K562 (cell line): ENCODE data around the gene SNRPD2. TPM values are rescaled to one million over a fixed set of nuclear protein-coding genes. Genes with fewer than 3 reads are reported as not detected.

Source experiments
- ATF4 ChIP-seq: fragments of 450-650 bp; formaldehyde crosslinking; IDR thresholded peaks from 2 replicates; pipeline ENCODE4 v1.4.0; 2022; ENCODE audit warnings: mild to moderate bottlenecking, moderate library complexity
- ATF6 ChIP-seq: sonication (generic); formaldehyde crosslinking; IDR thresholded peaks from 2 replicates; pipeline ENCODE4 v1.4.0; 2020; ENCODE audit warnings: mild to moderate bottlenecking, missing genetic modification reagents
- BRD9 ChIP-seq: fragments of 450-650 bp; IDR thresholded peaks from 2 replicates; pipeline ENCODE4 v1.6.1; 2018; ENCODE audit warnings: low read depth; ENCODE audit not compliant: partially characterized antibody
- COPS2 ChIP-seq: fragments of 450-650 bp; conservative IDR thresholded peaks from 2 replicates; pipeline ENCODE4 v1.6.1; 2016; ENCODE audit warnings: mild to moderate bottlenecking, moderate library complexity
- ELK1 ChIP-seq: sonication (generic); formaldehyde crosslinking; IDR thresholded peaks from 2 replicates; pipeline ENCODE4 v1.8.1; 2022; ENCODE audit warnings: missing genetic modification reagents
- FOXP4 ChIP-seq: sonication (generic); formaldehyde crosslinking; IDR thresholded peaks from 2 replicates; pipeline ENCODE4 v1.8.0; 2022; ENCODE audit warnings: mild to moderate bottlenecking, missing genetic modification reagents, borderline replicate concordance
- MCM2 ChIP-seq: fragments of 450-650 bp; IDR thresholded peaks from 2 replicates; pipeline ENCODE4 v1.6.1; 2017; ENCODE audit warnings: low read depth, mild to moderate bottlenecking
- MED1 ChIP-seq: sonication (generic); formaldehyde crosslinking; IDR thresholded peaks from 2 replicates; pipeline ENCODE4 v1.8.1; 2023; ENCODE audit warnings: missing genetic modification reagents, borderline replicate concordance
- NONO ChIP-seq, 2 experiments: fragments of 200-400 bp in 1 of 2; fragments of 450-650 bp in 1 of 2; formaldehyde crosslinking in 1 of 2; IDR thresholded peaks; 2 replicates each; pipeline ENCODE4 v1.6.1; 2017; ENCODE audit warnings: low read depth in 2 of 2, mild to moderate bottlenecking in 2 of 2, moderate library complexity in 2 of 2, low read length in 1 of 2
- SAFB2 ChIP-seq: fragments of 200-400 bp; formaldehyde crosslinking; IDR thresholded peaks from 2 replicates; pipeline ENCODE4 v1.6.1; 2018; ENCODE audit warnings: borderline replicate concordance, low read length, low read depth, moderate library complexity; ENCODE audit not compliant: severe bottlenecking
- ZNF407 ChIP-seq: fragments of 450-650 bp; IDR thresholded peaks from 2 replicates; pipeline ENCODE4 v1.6.1; 2016; ENCODE audit warnings: low read depth
- polyA plus RNA-seq, 8 experiments: library from polyadenylated mRNA; depleted of rRNA in 4 of 8; stranded (reverse) in 5 of 8; unstranded in 3 of 8; fragments of >200 nt; fragmentation: Nextera tagmentation in 2 of 8; fragmentation: Illumina TruSeq in 1 of 8; extraction: Ambion mirVana in 2 of 8; extraction: Trizol in 1 of 8; gene quantifications; 2 replicates each; pipeline versions ENCODE4 v1.2.1 to v1.2.3, GENCODE V29; 2011 to 2014; ENCODE audit warnings: inconsistent platforms in 1 of 8, missing spikeins in 1 of 8
- total RNA-seq, 7 experiments: library from RNA; depleted of rRNA in 6 of 7; stranded (reverse); fragments of >200 nt in 6 of 7; fragmentation: Illumina TruSeq in 2 of 7; extraction: Trizol in 2 of 7; gene quantifications; 2 replicates each; pipeline versions ENCODE4 v1.2.1 to v1.2.3, GENCODE V29; 2011 to 2021; ENCODE audit warnings: low replicate concordance in 1 of 7

SNRPD2 gene
- total and polyA plus RNA-seq, 9 of the 15 experiments (the other 6 are each of a cell fraction or from before 2014, with no cell fraction given) = 728 to 4,411 (median 1,029) TPM

- TF ChIP-seq FOXP4 (CRISPR knock-in tag) (no peak), BRD9 (no peak), ATF4 (CRISPR knock-in tag) (no peak), ZNF407 (no peak), SAFB2 (no peak), MCM2 (no peak), COPS2 (no peak), ELK1 (CRISPR knock-in tag) (no peak), NONO (IDR thresholded peaks at IDR 0.05; ENCODE audit: low read depth in 2 of 2, low read length in 1 of 2) (no peak), ATF6 (CRISPR knock-in tag) (no peak), MED1 (CRISPR knock-in tag) (no peak)
These were observed 693 bp upstream of the SNRPD2 start, which contains the start of gene QPCTL (continued) for GRCh38 chr19:45692187-45693105.
